Neutrophil (primary cell): ENCODE data around the gene TMEM62.
A peak's percentile ranks its signal among the peaks of the same experiment; 100 is the strongest.

Experiments
- H3K27ac ChIP-seq: fragments of 200-600 bp; sonication (generic); 2 replicates; pipeline ENCODE4 v1.5.1; 2016; ENCODE audit warnings: mild to moderate bottlenecking, moderate library complexity
- H3K27me3 ChIP-seq: fragments of 200-600 bp; sonication (generic); 2 replicates; pipeline ENCODE4 v1.6.0; 2016; ENCODE audit warnings: mild to moderate bottlenecking
- H3K36me3 ChIP-seq: fragments of 200-600 bp; sonication (generic); 2 replicates; pipeline ENCODE4 v1.5.1; 2017
- H3K4me1 ChIP-seq, 2 experiments: fragments of 200-600 bp in 1 of 2; sonication (generic) in 1 of 2; 1 replicate in 1 of 2; 2 replicates in 1 of 2; pipeline versions ENCODE4 v1.5.1 to v1.6.1; 2013 to 2016; ENCODE audit warnings: low read depth in 1 of 2, low read length in 1 of 2, mild to moderate bottlenecking in 1 of 2, moderate library complexity in 1 of 2; ENCODE audit not compliant: control insufficient read depth in 1 of 2, insufficient read depth in 1 of 2
- H3K4me3 ChIP-seq, 2 experiments: fragments of 200-600 bp in 1 of 2; sonication (generic) in 1 of 2; 1 replicate in 1 of 2; 2 replicates in 1 of 2; pipeline ENCODE4 v1.5.1; 2013 to 2016; ENCODE audit warnings: low read depth in 1 of 2, low read length in 1 of 2, mild to moderate bottlenecking in 1 of 2, moderate library complexity in 1 of 2
- H3K9me3 ChIP-seq: fragments of 200-600 bp; sonication (generic); 2 replicates; pipeline ENCODE4 v1.5.1; 2016
- TF ChIP-seq, protein P1 (sequence below): fragments of 200-600 bp; sonication (generic); IDR thresholded peaks from 2 replicates; pipeline ENCODE4 v1.5.1; 2016; ENCODE audit warnings: antibody characterized with exemption

TMEM62 gene

DNA sequence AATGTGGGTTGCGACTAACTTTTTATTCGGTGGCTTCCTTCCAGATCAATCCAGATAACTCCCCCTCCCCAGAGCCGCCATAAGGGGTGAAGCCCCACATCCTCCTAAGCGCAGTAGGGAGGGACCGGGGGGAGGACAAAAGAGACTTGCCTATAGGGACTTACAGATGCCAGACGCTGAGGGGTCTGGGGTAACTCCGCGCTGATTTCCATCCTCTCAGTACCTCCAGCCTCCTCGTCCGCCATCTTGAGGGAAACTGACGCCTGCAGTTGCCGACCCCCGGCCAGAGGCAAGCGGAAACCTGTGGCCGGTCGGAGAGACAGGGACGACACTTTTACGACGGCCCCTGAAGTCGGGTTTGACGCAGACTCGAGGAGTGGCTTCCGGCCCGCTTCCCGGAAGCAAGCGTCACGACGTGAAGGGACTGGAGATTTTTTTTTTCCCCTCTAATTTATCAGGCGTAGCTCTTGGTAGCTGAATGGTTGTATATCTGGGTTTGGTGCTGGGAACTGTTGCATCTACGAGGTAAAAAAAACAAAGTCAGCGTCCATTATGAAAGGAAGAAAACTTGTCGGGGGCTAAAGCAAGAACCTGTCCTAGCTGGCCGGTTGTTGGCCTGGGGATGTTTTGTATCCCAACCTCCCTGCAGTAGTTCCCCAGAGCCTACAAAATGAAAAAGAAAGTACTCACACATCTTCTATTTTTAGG is 27.5 kb upstream of the TMEM62 start, which contains the start of gene UBR1:
UBR1 (minus strand) TSS at position 261 of the 708 bp plus-strand sequence; CDS start at position 245, 16 bp downstream.
- H3K4me3 ChIP-seq: peak within 1 kb of the TSS; percentile 77 to 86
- H3K27ac ChIP-seq: peak within 1 kb of the TSS; percentile 87
- no peaks in the 10 kb centered on the region for H3K9me3 ChIP-seq
- peaks cover 22 to 37% of the 10 kb centered on the region in 2 experiments for H3K4me1 ChIP-seq
- H3K36me3 ChIP-seq: no peaks in the 10 kb centered on the region
- TF ChIP-seq, protein P1, sequence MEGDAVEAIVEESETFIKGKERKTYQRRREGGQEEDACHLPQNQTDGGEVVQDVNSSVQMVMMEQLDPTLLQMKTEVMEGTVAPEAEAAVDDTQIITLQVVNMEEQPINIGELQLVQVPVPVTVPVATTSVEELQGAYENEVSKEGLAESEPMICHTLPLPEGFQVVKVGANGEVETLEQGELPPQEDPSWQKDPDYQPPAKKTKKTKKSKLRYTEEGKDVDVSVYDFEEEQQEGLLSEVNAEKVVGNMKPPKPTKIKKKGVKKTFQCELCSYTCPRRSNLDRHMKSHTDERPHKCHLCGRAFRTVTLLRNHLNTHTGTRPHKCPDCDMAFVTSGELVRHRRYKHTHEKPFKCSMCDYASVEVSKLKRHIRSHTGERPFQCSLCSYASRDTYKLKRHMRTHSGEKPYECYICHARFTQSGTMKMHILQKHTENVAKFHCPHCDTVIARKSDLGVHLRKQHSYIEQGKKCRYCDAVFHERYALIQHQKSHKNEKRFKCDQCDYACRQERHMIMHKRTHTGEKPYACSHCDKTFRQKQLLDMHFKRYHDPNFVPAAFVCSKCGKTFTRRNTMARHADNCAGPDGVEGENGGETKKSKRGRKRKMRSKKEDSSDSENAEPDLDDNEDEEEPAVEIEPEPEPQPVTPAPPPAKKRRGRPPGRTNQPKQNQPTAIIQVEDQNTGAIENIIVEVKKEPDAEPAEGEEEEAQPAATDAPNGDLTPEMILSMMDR: no peak
- H3K27me3 ChIP-seq: no peaks in the 10 kb centered on the region

DNA sequence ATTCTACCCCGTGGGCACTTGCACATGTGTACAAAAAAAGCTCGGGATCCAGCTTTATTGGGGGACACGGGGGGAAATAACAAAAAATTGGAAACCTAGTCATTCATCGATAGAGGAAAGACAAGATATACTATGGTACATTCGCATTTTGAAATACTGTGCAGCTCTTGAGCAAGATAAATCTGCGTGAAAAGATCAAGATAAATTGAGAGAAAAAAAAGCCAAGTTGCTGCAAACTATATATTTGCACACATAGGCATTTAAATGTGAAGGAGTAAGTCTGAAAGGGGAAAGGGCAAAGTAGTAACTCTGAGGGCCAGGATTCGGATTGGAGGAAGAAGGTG is 26.9 kb upstream of the TMEM62 start:
- Histone ChIP-seq H3K27ac (peak overlapping the region; percentile 87), H3K9me3 (no peaks in the 10 kb centered on the region), H3K27me3 (no peaks in the 10 kb centered on the region), H3K4me1 (peaks cover 22 to 37% of the 10 kb centered on the region in 2 experiments), H3K36me3 (no peaks in the 10 kb centered on the region), H3K4me3 (peak overlapping the region; percentile 77 to 86)
- TF ChIP-seq, protein P1: no peak

DNA sequence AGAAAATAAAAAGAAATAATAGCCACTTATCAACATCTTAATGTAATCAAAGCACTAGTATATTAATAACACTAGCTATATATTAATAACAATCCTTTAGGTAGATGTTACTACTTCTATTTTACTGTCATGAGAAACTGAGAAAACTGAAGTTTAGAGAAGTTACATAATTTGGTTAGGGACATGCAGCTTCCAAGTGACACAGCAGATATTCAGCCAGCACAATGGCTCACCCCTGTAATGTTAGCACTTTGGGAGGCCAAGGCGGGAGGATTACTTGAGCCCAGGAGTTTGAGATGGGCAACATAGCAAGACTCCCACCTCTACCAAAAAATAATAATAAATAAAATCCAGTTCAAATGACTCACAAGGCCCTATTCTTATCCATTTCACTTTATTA is 25.6 kb upstream of the TMEM62 start:
- no peaks in the 10 kb centered on the region for H3K36me3 ChIP-seq
- TF ChIP-seq, protein P1: no peak
- H3K9me3 ChIP-seq: no peaks in the 10 kb centered on the region
- H3K27ac ChIP-seq: peak overlapping the region; percentile 45
- no peaks in the 10 kb centered on the region for H3K27me3 ChIP-seq
- H3K4me3 ChIP-seq: no peak overlapping the region
- peaks cover 22 to 37% of the 10 kb centered on the region in 2 experiments for H3K4me1 ChIP-seq

DNA sequence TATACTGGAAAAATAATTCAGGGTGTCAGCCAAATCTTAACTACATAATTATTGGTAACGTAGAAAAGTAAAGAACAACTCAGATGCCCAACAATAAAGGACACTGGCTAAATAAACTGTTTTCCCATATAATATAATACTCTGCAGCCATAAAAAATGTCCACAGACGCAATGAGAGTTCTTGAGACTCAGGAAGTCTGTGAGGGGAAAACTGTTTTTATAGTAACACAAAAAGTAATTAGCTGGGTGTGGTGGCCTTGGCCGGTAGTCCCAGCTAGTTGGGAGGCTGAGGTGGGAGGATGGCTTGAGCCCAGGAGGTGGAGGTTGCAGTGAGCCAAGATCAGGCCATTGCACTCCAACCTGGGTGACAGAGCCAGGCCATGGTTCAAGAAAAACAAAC is 22.0 kb upstream of the TMEM62 start:
- Histone ChIP-seq H3K4me1 (peaks cover 0 to 12% of the 10 kb centered on the region in 2 experiments), H3K9me3 (no peaks in the 10 kb centered on the region), H3K36me3 (no peaks in the 10 kb centered on the region), H3K27me3 (no peaks in the 10 kb centered on the region), H3K4me3 (no peak overlapping the region), H3K27ac (no peak overlapping the region)
- TF ChIP-seq, protein P1: no peak

DNA sequence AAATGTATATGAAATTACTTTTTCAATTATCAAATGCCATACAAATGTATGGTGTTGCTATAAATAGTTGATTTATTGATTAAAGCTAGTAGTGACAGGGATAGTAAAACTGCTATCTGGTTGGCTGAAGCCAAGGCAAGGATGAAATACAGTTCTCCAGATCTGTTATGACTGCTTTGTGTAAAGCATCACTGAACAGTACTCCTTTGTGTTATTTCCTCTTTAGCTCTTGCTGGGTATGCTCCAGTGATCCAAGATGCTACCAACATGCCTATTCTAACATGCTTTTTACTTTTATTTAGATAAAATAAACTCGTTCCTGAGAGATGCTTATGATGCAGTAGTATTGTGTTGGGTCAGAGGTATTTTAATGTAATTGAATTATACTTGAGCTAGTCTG is 15.1 kb upstream of the TMEM62 start:
- no peaks in the 10 kb centered on the region for H3K9me3 ChIP-seq
- peaks cover 12 to 14% of the 10 kb centered on the region in 2 experiments for H3K4me1 ChIP-seq
- no peaks in the 10 kb centered on the region for H3K36me3 ChIP-seq
- H3K27ac ChIP-seq: no peak overlapping the region
- H3K27me3 ChIP-seq: no peaks in the 10 kb centered on the region
- TF ChIP-seq, protein P1: no peak
- H3K4me3 ChIP-seq: no peak overlapping the region
